GM18517 (cell line): Measurements from ENCODE around the gene IL6.
"Not testable (repeated sequence)": the region's sequence is repeated elsewhere in the genome, so short reads cannot be mapped to it uniquely, and the experiment has no call there.

Source experiments
- ATAC-seq: cut with Tn5 transposase; IDR thresholded peaks from one replicate; pipeline ENCODE4 v1.9.1; 2021; ENCODE audit warnings: mild to moderate bottlenecking, moderate library complexity; ENCODE audit not compliant: unreplicated experiment

The IL6 gene

DNA sequence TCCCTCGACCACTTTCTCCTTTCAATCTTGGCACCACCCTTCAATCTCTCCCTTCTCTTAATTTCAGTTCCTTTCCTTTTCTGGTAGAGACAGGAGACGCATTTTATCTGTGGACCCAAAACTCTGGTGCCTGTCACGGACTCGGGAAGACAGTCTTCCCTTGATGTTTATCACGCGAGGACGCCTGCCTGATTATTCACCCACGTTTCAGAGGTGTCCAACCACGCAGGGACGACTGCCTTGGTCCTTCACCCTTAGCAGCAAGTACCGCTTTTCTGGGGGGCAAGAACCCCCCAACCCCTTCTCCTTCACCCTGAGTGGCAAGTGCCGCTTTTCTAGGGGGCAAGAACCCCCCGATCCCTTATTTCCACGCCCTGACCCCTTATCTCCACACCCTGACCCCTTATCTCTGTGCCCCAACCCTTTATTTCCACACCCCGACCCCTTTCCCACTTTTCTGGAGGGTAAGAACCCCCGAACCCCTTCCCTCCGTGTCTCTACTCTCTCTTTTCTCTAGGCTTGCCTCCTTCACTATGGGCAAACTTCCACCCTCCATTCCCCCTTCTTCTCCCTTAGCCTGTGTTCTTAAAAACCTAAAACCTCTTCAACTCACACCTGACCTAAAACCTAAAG lies 22.9 kb upstream of the IL6 start:
- not testable (repeated sequence) for ATAC-seq

GRCh38 chr7:22704722-22705121 lies 22.3 kb upstream of the IL6 start:
- ATAC-seq, result not testable (repeated sequence)

DNA sequence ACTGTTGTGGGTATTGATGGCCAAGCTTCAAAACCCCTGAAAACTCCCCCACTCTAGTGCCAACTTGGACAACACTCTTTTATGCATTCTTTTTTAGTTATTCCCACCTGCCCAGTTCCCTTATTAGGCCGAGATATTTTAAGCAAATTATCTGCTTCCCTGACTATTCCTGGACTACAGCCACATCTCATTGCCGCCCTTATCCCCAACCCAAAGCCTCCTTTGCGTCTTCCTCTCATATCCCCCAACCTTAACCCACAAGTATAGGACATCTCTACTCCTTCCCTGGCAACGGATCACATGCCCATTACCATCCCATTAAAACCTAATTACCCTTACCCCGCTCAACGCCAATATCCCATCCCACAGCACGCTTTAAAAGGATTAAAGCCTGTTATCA lies 21.1 kb upstream of the IL6 start:
- ATAC-seq, result not testable (repeated sequence)

DNA sequence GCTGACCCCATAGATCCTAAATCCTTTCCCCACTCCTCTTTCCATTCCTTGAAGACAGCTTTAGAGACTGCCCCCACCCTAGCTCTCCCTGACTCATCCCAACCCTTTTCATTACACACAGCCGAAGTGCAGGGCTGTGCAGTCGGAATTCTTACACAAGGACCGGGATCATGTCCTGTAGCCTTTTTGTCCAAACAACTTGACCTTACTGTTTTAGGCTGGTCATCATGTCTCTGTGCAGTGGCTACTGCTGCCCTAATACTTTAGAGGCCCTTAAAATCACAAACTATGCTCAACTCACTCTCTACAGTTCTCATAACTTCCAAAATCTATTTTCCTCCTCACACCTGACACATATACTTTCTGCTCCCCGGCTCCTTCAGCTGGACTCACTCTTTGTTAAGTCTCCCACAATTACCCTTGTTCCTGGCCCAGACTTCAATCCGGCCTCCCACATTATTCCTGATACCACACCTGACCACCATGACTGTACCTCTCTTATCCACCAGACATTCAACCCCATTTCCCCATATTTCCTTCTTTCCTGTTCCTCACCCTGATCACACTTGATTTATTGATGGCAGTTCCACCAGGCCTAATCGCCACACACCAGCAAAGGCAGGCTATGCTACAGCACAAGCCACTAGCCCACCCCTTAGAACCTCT lies 19.8 kb upstream of the IL6 start:
- not testable (repeated sequence) for ATAC-seq

GRCh38 chr7:22708214-22708613 lies 18.8 kb upstream of the IL6 start:
- not testable (repeated sequence) for ATAC-seq

DNA sequence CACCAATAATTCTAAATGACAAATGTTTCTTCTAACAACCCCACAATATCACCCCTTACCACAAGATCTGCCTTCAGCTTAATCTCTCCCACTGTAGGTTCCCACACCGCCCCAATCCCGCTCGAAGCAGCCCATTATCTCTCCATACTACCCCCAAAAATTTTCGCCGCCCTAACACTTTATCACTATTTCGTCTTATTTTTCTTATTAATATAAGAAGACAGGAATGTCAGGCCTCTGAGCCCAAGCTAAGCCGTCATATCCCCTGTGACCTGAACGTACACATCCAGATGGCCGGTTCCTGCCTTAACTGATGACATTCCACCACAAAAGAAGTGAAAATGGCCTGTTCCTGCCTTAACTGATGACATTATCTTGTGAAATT lies 18.3 kb upstream of the IL6 start:
- not testable (repeated sequence) for ATAC-seq

DNA sequence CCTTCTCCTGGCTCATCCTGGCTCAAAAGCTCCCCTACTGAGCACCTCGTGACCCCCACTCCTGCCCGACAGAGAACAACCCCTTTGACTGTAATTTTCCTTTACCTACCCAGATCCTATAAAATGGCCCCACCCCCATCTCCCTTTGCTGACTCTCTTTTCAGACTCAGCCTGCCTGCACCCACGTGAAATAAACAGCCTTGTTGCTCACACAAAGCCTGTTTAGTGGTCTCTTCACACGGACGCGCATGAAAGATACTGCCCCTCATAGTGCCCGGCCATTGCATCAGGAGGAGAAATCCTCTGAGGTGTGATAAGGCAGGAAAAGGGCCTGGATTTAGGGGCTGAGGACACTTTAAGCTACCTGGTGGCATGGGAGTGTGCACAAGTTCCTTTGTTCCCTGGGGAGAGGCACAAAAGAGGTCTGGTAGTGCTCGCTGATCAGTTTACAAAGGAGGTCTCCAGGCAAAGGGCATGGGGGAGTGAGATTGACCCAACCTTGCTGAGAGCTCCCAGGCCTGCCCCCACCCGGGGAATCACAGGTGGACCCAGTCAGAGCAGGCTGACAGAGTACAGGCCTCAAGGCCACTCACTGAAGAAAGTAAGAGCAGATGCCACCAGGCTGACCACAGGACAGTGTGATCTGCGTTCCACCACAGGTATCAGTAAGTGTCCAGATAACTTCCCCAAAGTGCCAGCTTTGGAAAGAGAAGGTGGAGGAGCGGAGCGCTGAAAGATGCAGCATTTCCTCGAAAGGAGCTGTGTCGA lies 17.8 kb upstream of the IL6 start:
- not testable (repeated sequence) for ATAC-seq

GRCh38 chr7:22709857-22710256 lies 17.1 kb upstream of the IL6 start:
- ATAC-seq, result no peak

- ATAC-seq, result no peak
Observed at GRCh38 chr7:22712999-22713398, 14.0 kb upstream of the IL6 start.

GRCh38 chr7:22713463-22713862 lies 13.5 kb upstream of the IL6 start:
- ATAC-seq, result no peak

GRCh38 chr7:22715969-22716368 lies 11.0 kb upstream of the IL6 start:
- no peak for ATAC-seq

DNA sequence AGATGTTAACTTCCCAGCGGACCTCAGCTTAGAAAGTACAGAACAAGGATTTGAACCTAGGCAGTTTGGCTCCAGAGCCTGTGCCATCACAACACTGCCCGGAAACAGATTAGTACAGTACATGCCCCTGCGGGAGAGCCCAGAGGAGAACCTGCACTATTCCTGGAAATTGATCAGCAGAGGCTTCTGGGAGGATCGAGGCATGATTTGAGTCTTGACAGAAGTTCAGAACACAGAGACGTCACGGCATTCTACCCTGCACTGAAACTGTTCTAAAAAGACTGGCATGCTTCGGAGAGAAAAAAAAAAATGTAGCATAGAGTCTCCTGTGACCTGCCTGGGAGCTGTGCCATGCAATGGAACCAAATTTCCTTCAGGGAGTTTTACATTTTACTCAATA lies 9.2 kb upstream of the IL6 start:
- no peak for ATAC-seq

DNA sequence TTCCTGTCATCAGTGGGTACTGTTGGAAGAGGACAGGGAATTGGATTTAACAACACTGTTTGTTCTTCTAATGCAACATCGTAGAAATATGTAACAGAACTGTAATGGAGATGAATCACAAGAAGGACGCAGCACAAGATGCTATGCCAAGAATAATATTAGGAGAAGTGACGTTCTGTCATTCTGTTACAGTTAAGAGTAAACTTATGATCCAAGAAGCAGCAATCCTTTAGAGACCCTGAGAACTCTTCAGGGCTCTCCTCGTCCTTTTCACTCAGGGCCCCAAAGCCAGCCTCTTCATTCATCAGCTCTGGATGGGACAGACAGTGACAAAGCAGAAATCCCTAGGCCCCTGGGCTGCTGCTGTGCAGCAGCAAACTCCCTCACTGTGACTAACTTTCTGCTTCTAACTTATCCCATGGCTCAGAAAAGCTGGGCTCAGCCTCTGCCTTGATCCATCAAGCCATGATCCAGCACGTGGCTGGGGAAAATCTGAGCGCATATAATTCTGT lies 8.7 kb upstream of the IL6 start:
- no peak for ATAC-seq

DNA sequence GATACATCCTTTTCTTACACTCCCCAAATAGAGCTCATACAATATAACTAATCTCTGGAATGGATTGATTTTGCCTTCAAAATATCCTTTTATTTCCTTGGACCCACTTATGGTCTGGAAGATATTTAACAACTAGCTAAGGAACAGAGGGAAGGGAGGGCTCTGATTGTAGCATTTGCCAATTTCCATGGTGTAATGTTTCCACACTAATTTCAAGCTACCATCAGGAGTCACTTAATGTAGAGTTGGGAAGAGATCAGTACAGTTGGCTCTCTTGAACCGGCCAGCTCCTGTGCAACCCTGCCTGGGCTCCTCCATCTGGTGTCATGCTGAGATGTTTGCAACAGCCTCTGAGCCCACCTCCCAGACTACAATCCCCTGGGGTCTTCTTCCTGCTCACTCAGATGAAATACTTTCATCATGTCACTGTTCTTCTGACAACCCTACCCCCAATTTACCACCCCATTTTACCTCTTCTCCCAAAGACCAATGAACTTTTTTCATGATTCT lies 8.0 kb upstream of the IL6 start:
- no peak for ATAC-seq

GRCh38 chr7:22720791-22721786 lies 5.9 kb upstream of the IL6 start:
- ATAC-seq, result no peak

- ATAC-seq, result no peak
Observed at GRCh38 chr7:22722536-22723180, 4.3 kb upstream of the IL6 start.

DNA sequence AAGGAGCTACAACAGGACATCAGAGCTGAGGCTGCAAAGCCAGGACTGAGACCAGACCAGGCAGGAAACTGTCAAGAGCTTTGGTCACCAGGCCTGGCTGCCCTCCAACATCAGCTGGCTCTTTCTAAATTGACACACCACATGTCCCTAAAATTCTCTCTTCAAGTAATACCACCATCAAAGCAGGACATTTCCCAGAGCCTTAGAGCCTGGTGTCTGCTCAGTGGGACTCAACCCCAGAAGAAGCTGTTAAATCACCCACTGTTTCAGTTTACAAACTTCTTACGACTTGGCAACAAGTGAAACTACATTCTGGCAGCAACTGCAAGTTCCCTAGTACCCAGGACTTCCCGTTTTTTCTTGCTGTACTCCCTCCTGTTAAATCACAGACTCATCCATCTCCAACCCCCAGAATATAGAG lies 3.8 kb upstream of the IL6 start:
- ATAC-seq, result no peak

- no peak for ATAC-seq
Observed at GRCh38 chr7:22723637-22724036, 3.4 kb upstream of the IL6 start.

DNA sequence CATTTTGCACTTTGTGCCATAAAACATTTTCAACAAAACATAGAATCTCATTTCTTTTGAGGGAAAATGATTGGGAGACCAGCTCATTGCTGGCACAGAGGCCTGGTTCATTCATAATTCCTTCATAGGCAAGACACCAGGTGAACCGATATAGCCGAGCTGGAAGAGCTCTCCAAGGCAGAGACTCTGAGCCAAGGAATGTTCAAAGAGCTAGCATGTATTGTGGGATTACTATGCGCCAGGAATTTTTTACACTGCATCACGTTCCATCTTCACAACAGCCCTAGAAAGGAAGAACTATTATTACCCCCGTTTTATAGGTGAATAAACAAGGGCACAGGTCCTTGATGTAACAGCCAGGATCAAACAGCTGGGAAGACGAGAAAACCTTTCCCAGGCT lies 2.1 kb upstream of the IL6 start:
- no peak for ATAC-seq

GRCh38 chr7:22725585-22725984 lies 1.4 kb upstream of the IL6 start:
- no peak for ATAC-seq
